HG03280 (cell line): ENCODE measurements around the gene TRIM25.

Experiments used
- ATAC-seq: cut with Tn5 transposase; IDR thresholded peaks from one replicate; pipeline ENCODE4 v1.9.1; 2021; ENCODE audit warnings: mild to moderate bottlenecking, moderate library complexity; ENCODE audit not compliant: unreplicated experiment

Gene TRIM25

GRCh38 chr17:56896968-56897359 is 16.9 kb downstream of the TRIM25 start:
- no peak for ATAC-seq

GRCh38 chr17:56896217-56896967 is 17.5 kb downstream of the TRIM25 start:
- ATAC-seq: no peak

GRCh38 chr17:56894859-56895455 is 18.9 kb downstream of the TRIM25 start:
- ATAC-seq: no peak

DNA sequence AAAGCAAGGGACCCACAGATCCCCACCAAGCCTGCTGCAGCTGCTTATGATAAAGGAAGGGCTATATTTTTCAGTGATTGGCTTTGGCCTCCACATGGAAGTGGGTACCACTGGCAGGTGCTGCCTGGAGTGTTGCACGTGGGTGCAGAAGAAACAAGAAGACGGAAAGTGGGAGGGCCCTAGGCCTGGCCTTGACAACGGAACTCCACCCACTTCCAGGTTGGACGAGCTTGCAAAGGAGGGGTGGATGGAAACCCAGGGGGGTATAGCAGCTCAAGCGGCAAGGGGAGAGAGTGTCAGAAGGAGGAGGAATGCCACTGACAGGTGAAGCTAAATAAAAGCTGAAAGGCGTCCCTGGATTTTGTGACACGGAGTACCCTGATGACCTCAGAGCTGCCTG is 20.3 kb downstream of the TRIM25 start:
- ATAC-seq: no peak

- ATAC-seq: no peak
Measured at GRCh38 chr17:56892333-56892732, 21.5 kb downstream of the TRIM25 start.

GRCh38 chr17:56891751-56892150 is 22.1 kb downstream of the TRIM25 start:
- no peak for ATAC-seq

DNA sequence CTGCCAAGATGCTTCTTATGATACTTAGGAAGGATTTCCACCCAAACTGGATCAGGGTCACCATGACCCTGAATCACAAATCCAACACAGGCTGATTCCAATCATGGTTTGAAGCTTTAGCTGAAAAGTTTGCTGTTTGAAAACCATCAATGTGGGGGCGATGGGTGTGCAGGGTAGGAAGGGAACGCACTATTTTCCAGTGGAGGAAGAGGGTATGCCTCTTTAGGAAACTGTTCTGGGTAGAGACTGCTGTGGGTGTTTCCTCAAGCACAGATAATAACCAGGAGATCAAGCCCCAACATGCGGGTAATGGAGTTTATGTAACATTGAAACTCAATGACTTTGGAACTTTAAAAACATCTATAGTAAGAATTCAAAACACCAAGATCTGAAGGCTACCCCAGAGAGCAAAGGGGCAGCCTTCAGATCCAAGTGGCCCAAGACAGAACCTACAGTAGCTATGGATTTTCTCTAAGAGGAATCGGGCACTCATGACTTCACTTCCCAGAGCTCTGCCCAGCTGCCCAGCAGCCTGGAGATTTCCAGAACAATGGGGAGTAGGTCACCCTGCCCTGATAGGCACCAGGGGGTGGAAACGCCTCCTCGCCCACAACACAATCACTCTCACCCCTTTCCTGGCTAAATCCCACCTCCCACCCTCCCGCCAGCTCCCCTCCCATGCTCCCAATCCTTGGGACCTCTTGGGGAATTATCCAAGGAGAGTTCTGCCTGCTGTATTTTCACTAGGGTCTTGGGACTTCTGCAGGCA is 22.8 kb downstream of the TRIM25 start:
- ATAC-seq: no peak

GRCh38 chr17:56890390-56890789 is 23.5 kb downstream of the TRIM25 start:
- no peak for ATAC-seq

- no peak for ATAC-seq
Measured at GRCh38 chr17:56887552-56888467, 26.0 kb downstream of the TRIM25 start.

GRCh38 chr17:56887105-56887504 is 26.7 kb downstream of the TRIM25 start:
- ATAC-seq: no peak

GRCh38 chr17:56886288-56886731 is 27.5 kb downstream of the TRIM25 start:
- ATAC-seq: no peak

DNA sequence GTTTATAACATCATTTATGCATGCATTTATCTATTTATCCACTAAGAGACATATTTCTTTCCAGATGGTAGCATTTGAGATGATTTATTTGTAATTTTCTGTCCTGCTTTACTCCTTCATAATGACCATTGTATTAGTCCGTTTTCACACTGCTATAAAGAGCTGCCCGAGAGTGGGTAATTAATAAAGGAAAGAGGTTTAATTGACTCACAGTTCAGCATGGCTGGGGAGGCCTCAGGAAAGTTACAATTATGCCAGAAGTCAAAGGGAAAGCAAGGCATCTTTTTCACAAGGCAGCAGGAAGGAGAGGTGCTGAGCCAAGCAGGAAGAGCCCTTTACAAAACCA is 28.6 kb downstream of the TRIM25 start:
- no peak for ATAC-seq

- ATAC-seq: no peak
Measured at GRCh38 chr17:56884483-56885311, 29.2 kb downstream of the TRIM25 start.

GRCh38 chr17:56883616-56884015 is 30.2 kb downstream of the TRIM25 start:
- no peak for ATAC-seq

GRCh38 chr17:56881685-56882295 is 32.1 kb downstream of the TRIM25 start:
- no peak for ATAC-seq

- ATAC-seq: no peak
Measured at GRCh38 chr17:56880571-56880970, 33.3 kb downstream of the TRIM25 start.

GRCh38 chr17:56880133-56880532 is 33.7 kb downstream of the TRIM25 start:
- ATAC-seq: no peak

DNA sequence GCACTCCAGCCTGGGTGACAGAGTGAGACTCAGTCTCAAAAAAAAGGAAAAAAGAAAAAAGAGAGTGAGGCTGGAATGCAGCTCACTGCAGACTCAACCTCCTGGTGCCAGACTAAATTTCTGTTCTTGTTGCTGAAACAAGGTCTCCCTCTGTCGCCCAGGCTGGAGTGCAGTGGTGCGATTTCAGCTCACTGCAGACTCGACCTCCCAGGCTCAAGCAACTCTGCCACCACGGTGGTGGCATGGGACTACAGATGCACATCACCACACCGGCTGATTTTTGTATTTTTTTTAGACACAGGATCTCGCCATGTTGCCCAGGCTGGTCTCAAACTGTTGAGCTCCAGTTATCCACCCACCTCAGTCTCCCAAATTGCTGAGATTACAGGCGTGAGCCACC is 34.6 kb downstream of the TRIM25 start:
- no peak for ATAC-seq

DNA sequence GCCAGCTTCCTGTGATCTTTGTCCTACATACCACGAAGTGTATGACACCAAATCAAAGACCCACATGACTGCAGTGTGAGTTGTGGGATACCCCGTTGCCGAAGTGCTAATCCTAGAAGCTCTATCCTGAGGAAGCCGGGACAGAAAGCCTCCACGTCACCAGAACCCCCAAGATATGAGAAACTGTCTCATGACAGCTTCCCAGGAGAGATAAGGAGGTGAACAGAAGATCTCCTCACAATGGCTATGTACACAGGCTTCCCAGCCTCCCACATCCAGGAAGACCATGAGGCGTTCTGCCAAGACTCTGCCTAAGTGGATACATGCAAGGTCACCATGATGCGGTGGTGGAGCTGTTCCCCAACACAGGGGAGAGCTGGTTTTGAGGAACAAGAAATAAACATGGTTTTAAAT is 37.1 kb downstream of the TRIM25 start:
- no peak for ATAC-seq
